IPS-18c (cell line): Measurements from ENCODE around the gene TMEM117.

ENCODE experiments used
- H3K4me3 ChIP-seq: 2 replicates; pipeline ENCODE4 v1.7.0; 2013; ENCODE audit warnings: low read depth, mild to moderate bottlenecking, low read length, moderate library complexity; ENCODE audit not compliant: insufficient read depth
- H3K9me3 ChIP-seq: one replicate; pipeline ENCODE4 v1.6.1; 2013; ENCODE audit warnings: mild to moderate bottlenecking, low read length, moderate library complexity; ENCODE audit not compliant: control insufficient read depth, insufficient read depth

Gene TMEM117

GRCh38 chr12:44088647-44089046, 252.8 kb downstream of the TMEM117 start:
- Histone ChIP-seq H3K9me3 (no peaks in the 10 kb centered on the region), H3K4me3 (no peak overlapping the region)

- Histone ChIP-seq H3K9me3 (no peaks in the 10 kb centered on the region), H3K4me3 (no peak overlapping the region)
Observed at GRCh38 chr12:44091948-44092606, 256.2 kb downstream of the TMEM117 start.

GRCh38 chr12:44098786-44099185, 262.9 kb downstream of the TMEM117 start:
- H3K4me3 ChIP-seq = no peak overlapping the region
- no peaks in the 10 kb centered on the region for H3K9me3 ChIP-seq

- Histone ChIP-seq H3K9me3 (no peaks in the 10 kb centered on the region), H3K4me3 (no peak overlapping the region)
Observed at GRCh38 chr12:44099486-44099885, 263.6 kb downstream of the TMEM117 start.

GRCh38 chr12:44100264-44100663, 264.4 kb downstream of the TMEM117 start:
- no peak overlapping the region for H3K4me3 ChIP-seq
- H3K9me3 ChIP-seq = no peaks in the 10 kb centered on the region

DNA sequence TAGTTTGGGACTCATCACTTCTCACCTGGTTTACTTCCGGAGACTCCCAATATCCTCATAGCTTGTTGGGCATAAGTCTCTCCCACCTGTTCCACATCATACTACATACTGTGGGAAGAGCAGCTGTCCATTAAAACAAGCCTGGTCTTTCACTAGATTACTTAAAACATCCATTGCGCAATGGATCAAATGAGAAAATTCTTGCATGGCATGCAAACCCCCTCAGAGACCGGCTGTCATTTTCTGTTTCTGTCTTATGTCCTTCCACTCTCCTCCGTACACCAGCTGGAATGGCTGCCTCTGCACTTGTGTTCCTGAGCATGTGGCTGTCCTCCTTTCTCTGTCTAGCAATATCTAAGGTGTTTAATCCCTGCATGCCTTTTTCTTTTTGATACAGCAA, 265.6 kb downstream of the TMEM117 start:
- Histone ChIP-seq H3K9me3 (no peaks in the 10 kb centered on the region), H3K4me3 (no peak overlapping the region)

DNA sequence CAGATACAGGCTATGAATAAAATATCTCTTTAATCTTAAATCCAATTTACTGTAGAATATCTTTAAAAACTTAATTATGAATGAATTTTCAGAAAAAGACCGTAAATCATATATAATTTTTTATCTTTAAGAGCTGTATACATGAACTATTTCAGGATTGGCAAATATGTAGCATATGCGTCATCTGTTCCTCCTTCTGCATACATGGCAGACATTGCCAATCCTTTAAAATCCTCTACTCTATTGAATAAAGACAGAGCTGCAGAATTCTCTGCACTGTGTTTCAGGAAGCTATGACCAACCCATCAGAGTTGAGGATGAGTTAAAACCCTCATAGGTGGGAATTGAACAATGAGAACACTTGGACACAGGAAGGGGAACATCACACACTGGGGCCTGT, 279.0 kb downstream of the TMEM117 start:
- Histone ChIP-seq H3K9me3 (no peaks in the 10 kb centered on the region), H3K4me3 (no peak overlapping the region)

- Histone ChIP-seq H3K4me3 (no peak overlapping the region), H3K9me3 (no peaks in the 10 kb centered on the region)
Observed at GRCh38 chr12:44117337-44117736, 281.5 kb downstream of the TMEM117 start.

DNA sequence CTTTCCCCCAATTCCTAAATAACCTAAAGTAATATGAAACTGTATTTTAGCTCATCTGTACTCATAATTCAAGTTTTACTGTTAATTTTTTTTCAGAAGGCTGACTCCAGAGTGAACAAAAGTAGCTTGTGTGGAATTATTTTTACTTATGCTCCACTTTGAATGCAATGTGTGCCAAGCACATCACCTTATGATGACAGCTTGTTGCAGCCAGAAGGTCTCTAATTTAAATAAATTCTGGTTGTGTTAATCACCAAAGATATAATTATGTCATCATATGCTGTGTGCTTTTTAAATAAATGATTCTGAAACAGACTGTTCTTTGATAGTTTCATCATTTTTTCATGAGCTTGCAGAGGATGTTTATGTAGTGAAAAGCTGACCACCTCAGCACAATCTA, 283.1 kb downstream of the TMEM117 start:
- no peaks in the 10 kb centered on the region for H3K9me3 ChIP-seq
- no peak overlapping the region for H3K4me3 ChIP-seq

GRCh38 chr12:44126806-44127205, 290.9 kb downstream of the TMEM117 start:
- H3K4me3 ChIP-seq = no peak overlapping the region

GRCh38 chr12:44127966-44128710, 292.3 kb downstream of the TMEM117 start:
- Histone ChIP-seq H3K9me3 (no peaks in the 10 kb centered on the region), H3K4me3 (no peak overlapping the region)

More at GRCh38 chr12:44126806-44127205, 290.9 kb downstream of the TMEM117 start:
- no peaks in the 10 kb centered on the region for H3K9me3 ChIP-seq

DNA sequence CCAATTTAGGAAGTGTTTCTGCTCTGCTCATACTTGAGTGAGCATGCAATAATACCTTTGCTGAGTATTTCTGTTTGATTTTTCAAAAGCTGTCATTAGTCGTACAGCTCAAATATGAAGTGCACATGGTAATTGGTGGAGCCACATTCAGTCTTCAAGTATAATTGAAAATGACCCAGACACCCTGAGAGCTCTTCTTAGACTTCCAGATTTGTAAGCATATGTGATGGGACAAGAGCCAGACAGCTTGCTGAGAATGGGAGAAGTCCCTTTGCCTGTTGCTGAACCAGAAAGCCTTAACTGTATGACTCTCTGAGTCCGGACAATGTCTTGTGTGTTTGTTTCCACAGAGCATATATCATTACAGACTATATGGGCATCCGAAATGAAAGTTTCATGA, 307.3 kb downstream of the TMEM117 start:
- Histone ChIP-seq H3K4me3 (no peak overlapping the region), H3K9me3 (no peaks in the 10 kb centered on the region)

GRCh38 chr12:44148936-44149335, 313.1 kb downstream of the TMEM117 start:
- H3K9me3 ChIP-seq = no peaks in the 10 kb centered on the region
- no peak overlapping the region for H3K4me3 ChIP-seq

GRCh38 chr12:44154128-44154527, 318.2 kb downstream of the TMEM117 start:
- Histone ChIP-seq H3K9me3 (no peaks in the 10 kb centered on the region), H3K4me3 (no peak overlapping the region)

DNA sequence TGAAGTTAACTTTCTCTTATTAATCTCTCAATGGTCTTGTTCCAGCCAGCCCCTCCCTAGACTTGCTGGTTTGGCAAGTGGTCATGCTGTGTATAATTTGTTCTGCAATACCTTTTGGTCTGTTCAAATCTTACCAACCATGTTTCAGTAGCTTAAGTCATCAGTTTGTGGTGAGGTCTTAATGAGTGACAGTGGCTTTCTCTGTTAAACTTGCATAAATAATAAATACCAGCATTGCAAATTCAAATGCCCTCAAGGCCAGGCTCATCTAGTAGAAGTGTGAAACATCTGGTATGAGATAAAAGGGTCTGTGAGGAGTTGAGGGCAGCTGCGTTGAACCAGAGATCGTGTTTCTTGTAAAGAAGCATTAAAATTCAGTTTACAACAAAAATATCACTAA, 319.5 kb downstream of the TMEM117 start:
- H3K4me3 ChIP-seq = no peak overlapping the region

DNA sequence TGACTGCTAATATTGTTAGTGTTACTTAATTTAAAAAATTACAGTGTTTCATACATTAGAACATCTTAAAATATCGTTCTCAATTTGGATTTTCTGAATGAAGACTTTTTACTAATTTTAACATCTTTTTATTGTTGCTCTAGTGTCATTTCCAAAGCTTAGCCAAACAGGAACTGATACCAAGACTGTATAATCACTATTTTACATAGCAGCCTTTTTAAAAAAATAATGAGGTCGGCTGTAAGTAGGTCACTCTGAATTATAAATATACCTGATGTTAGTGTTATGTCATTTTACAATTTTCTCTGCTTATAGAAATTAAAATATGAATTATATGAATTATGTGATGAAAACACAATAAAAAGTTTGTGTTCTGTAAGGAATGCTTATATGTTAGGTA, 321.5 kb downstream of the TMEM117 start:
- no peaks in the 10 kb centered on the region for H3K9me3 ChIP-seq
- H3K4me3 ChIP-seq = no peak overlapping the region

More for the DNA sequence above, 319.5 kb downstream of the TMEM117 start:
- H3K9me3 ChIP-seq = no peaks in the 10 kb centered on the region

DNA sequence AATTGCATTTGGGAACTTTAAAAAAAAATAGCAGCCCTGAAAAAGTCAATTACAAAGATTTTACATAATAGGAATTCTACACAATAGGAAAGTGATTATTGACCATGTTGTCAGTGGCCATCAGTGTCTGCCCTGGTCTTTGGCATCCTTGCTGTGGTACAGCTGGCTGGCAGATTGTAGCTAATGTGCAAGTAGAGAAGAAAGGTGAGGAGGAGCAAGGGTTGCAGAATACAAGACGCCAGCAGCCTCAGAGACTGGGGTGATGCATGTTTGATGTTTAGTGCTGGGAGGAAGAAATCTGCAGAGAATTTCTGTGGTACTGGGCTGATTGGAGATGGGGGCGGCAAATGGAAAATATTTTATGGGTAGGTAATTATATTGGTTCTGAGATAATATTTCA, 322.9 kb downstream of the TMEM117 start:
- Histone ChIP-seq H3K4me3 (no peak overlapping the region), H3K9me3 (no peaks in the 10 kb centered on the region)

DNA sequence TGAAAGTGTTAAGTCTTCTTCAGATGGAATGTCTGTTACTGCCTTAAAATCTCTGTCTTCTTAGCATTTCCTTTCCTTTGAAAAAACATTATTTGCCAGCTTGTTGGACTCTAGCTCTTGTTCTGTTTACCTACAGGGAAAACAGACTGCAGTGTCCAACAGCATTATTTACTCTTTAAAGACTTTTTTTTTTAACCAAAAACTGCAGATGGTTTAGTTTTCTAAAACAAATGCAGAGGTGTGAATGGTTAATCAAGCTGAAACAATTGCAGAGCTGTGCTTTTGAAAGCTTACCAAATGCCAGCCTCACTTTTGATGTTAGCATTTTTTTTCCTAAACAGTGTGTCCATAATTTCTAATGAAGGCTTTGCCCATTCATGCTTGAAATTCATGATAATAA, 323.3 kb downstream of the TMEM117 start:
- Histone ChIP-seq H3K4me3 (no peak overlapping the region), H3K9me3 (no peaks in the 10 kb centered on the region)
